ENCODE measurements around the gene EPB41. TPM values are rescaled to one million over a fixed set of nuclear protein-coding genes. Genes with fewer than 3 reads are reported as not detected.

The EPB41 gene
- total RNA-seq, 1 experiment from 2014 or later: 40.7 TPM

DNA sequence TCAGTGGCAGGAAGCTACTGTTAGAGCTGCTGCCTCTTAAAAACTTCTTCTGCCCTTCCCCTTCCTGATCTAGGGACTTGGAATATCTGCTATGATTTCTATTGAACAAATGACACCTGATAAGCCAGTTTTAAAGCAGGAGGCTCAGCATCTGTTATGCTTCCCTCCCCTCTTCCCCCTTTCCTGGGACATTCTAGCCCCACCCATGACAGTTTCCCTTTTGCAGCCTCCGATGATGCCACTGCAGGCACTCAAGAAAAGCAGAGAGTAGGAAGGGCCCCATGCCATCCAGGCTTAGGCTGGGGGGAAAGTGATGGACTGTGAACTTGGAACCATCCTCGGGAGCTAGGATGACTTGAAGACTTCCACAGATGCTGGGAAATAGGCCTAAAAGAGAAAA lies 15.1 kb upstream of the EPB41 start:
- Mint-ChIP-seq H3K27ac (ENCODE audit: unreplicated experiment) (no peak overlapping the region), H3K27me3 (ENCODE audit: unreplicated experiment) (no peaks in the 10 kb centered on the region), H3K36me3 (ENCODE audit: insufficient read depth, unreplicated experiment) (no peaks in the 10 kb centered on the region), H3K4me3 (ENCODE audit: low read depth, unreplicated experiment) (no peak overlapping the region), H3K4me1 (ENCODE audit: low read depth, unreplicated experiment) (no peaks in the 10 kb centered on the region), H3K9me3 (ENCODE audit: low read depth, unreplicated experiment) (no peaks in the 10 kb centered on the region)
- CTCF ChIA-PET: interaction anchor here (1.0 kb wide), 1 partner anchor 14 kb away, joined by 3 read pairs; no protein-coding TSS in a partner anchor
- intact Hi-C loops (cut with micrococcal nuclease; ENCODE audit: unreplicated experiment): no loop called here
- no peak for DNase-seq
- no TSS peak for BruUV-seq (replicated peaks)
- no peak for TF ChIP-seq CTCF (IDR thresholded peaks at IDR 0.05; ENCODE audit: unreplicated experiment)

- no peak overlapping the region for H3K4me3 Mint-ChIP-seq (ENCODE audit: low read depth, unreplicated experiment)
- no peaks in the 10 kb centered on the region for H3K36me3 Mint-ChIP-seq (ENCODE audit: insufficient read depth, unreplicated experiment)
- no peaks in the 10 kb centered on the region for H3K9me3 Mint-ChIP-seq (ENCODE audit: low read depth, unreplicated experiment)
- no peak for DNase-seq
- H3K4me1 Mint-ChIP-seq (ENCODE audit: low read depth, unreplicated experiment): no peaks in the 10 kb centered on the region
- CTCF ChIA-PET: interaction anchor here (1.0 kb wide), 1 partner anchor 13 kb away, joined by 3 read pairs; no protein-coding TSS in a partner anchor
- H3K27ac Mint-ChIP-seq (ENCODE audit: unreplicated experiment): no peak overlapping the region
- no peaks in the 10 kb centered on the region for H3K27me3 Mint-ChIP-seq (ENCODE audit: unreplicated experiment)
- intact Hi-C loops (cut with micrococcal nuclease; ENCODE audit: unreplicated experiment): no loop called here
- TF ChIP-seq CTCF (IDR thresholded peaks at IDR 0.05; ENCODE audit: unreplicated experiment): no peak
- BruUV-seq (replicated peaks): no TSS peak
Observed at GRCh38 chr1:28900562-28900961, 13.8 kb upstream of the EPB41 start.

GRCh38 chr1:28902738-28903137 lies 11.6 kb upstream of the EPB41 start:
- CTCF ChIA-PET: interaction anchor here (1.2 kb wide), 1 partner anchor 12 kb away, joined by 3 read pairs; the partner anchor contains the start of gene EPB41
- no peak for DNase-seq
- Mint-ChIP-seq H3K9me3 (ENCODE audit: low read depth, unreplicated experiment) (no peaks in the 10 kb centered on the region), H3K4me3 (ENCODE audit: low read depth, unreplicated experiment) (no peak overlapping the region), H3K27ac (ENCODE audit: unreplicated experiment) (no peak overlapping the region), H3K36me3 (ENCODE audit: insufficient read depth, unreplicated experiment) (no peaks in the 10 kb centered on the region), H3K4me1 (ENCODE audit: low read depth, unreplicated experiment) (no peaks in the 10 kb centered on the region), H3K27me3 (ENCODE audit: unreplicated experiment) (no peaks in the 10 kb centered on the region)
- intact Hi-C loops (cut with micrococcal nuclease; ENCODE audit: unreplicated experiment): no loop called here
- BruUV-seq (replicated peaks): no TSS peak
- TF ChIP-seq CTCF (IDR thresholded peaks at IDR 0.05; ENCODE audit: unreplicated experiment): no peak

- no TSS peak for BruUV-seq (replicated peaks)
- CTCF ChIA-PET: no interaction called here
- no peaks in the 10 kb centered on the region for H3K9me3 Mint-ChIP-seq (ENCODE audit: low read depth, unreplicated experiment)
- no peak overlapping the region for H3K27ac Mint-ChIP-seq (ENCODE audit: unreplicated experiment)
- H3K4me3 Mint-ChIP-seq (ENCODE audit: low read depth, unreplicated experiment): no peak overlapping the region
- no peaks in the 10 kb centered on the region for H3K4me1 Mint-ChIP-seq (ENCODE audit: low read depth, unreplicated experiment)
- no peak for DNase-seq
- no peaks in the 10 kb centered on the region for H3K27me3 Mint-ChIP-seq (ENCODE audit: unreplicated experiment)
- no peaks in the 10 kb centered on the region for H3K36me3 Mint-ChIP-seq (ENCODE audit: insufficient read depth, unreplicated experiment)
- TF ChIP-seq CTCF (IDR thresholded peaks at IDR 0.05; ENCODE audit: unreplicated experiment): no peak
- intact Hi-C loops (cut with micrococcal nuclease; ENCODE audit: unreplicated experiment): no loop called here
Observed at GRCh38 chr1:28905921-28906666, 8.3 kb upstream of the EPB41 start.
